ENCODE measurements around the gene AFMID.
"Not testable (repeated sequence)": the region's sequence is repeated elsewhere in the genome, so short reads cannot be mapped to it uniquely, and the experiment has no call there.

AFMID gene

DNA sequence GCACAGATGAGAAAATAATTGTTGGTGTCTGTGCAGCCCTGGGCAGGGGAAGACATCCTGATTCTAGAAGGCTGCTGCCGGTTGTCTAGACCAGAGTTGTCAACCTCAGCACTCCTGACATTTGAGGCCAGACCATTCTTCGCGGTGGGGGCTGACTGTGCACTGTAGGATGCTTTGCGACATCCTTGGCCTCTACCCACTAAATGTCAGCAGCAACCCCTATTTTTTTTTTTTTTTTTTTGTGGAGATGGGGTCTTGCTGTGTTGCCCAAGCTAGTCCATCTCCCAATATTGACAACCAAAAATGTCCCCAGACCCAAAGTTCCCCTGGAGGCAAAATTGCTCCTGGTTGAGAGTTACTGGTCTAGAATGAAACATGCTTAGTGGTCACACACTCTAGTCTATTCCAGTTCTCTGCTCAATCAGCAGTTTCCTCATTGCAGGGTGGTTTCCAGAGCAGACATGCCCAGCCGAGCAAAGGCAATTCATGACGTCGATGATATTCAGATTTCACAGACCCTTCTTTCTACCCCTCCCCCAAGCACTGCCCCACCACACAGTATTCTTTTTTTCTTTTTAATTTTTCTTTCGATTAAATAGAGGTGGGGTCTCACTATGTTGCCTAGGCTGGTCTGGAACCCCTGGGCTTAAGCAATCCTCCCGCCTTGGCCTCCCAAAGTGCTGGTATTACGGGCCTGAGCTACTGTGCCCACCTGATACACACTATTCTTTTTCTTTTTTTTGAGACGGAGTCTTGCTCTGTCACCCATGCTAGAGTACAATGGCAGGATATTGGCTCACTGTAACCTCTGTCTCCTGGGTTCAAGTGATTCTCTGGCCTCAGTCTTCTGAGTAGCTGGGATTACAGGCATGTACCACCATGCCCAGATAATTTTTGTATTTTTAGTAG is 32.0 kb upstream of the AFMID start:
- no peak for DNase-seq (ENCODE audit: low read depth in 2 of 2)

GRCh38 chr17:78159575-78160158 is 27.5 kb upstream of the AFMID start:
- DNase-seq (ENCODE audit: low read depth in 2 of 2), result no peak

DNA sequence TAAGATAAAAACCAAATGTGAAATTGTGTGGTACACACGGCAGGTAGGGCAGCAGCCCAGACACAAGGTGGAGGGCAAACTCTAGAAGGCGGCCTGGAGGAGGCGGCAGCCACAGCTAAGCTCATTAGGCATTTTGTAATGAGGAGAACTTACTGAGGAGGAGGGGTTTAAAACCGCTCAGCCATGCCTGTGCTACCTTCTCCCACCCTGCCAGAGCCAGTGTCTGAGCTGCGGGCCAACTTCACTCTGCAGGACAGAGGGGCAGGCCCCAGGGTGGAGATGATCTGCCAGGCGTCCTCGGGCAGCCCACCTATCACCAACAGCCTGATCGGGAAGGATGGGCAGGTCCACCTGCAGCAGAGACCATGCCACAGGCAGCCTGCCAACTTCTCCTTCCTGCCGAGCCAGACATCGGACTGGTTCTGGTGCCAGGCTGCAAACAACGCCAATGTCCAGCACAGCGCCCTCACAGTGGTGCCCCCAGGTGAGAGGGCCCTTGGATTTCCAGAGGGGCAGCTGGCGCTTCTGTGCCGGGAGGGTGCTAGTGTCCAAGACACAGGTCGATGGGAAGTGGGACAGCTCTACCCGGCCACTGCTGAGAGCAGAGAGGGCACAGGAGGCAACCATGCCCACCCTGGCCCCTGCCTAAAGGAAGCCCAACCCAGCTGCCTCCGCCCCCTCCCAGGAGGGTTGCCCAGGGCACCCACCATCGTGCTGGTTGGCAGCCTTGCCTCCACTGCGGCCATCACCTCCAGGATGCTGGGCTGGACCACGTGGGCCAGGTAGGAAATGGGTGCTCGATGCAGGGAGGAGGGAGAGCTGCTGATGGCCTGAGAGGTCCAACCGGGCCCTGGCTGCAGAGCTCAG is 23.0 kb upstream of the AFMID start:
- DNase-seq (ENCODE audit: low read depth in 2 of 2), result no peak

GRCh38 chr17:78164748-78165607 is 22.2 kb upstream of the AFMID start:
- DNase-seq (ENCODE audit: low read depth in 2 of 2), result no peak

DNA sequence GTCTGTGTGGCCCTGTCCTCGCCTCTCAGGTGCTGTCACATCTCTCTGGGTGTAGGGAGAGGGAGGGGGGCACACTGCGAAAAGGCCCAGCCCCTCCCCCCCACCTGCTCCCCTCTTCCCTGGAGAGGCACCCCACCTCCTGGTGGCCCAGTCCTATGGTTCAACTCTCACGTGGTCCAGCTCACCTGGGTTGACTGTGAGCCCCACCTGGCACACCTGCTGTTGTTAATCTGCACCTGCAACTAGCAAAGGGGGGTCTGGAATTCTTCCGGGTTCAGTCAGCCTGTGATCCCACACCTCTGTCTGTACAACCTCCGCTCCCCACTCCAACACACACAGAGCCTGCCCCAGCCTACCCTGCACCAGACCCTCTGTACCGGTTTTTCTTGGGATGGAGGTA is 20.7 kb upstream of the AFMID start:
- DNase-seq (ENCODE audit: low read depth in 2 of 2), result no peak

- peak; percentile 70 to 75 for DNase-seq (ENCODE audit: low read depth in 2 of 2)
These were observed 18.8 kb upstream of the AFMID start, which contains the start of gene SYNGR2 for GRCh38 chr17:78168242-78168902. SYNGR2 (plus strand) TSS chr17:78168581; CDS start chr17:78168617, 36 bp downstream.

GRCh38 chr17:78168903-78169793 is 18.0 kb upstream of the AFMID start:
- DNase-seq (ENCODE audit: low read depth in 2 of 2), result peak; percentile 20 to 43

GRCh38 chr17:78170692-78171590 is 16.2 kb upstream of the AFMID start:
- DNase-seq (ENCODE audit: low read depth in 2 of 2), result no peak

DNA sequence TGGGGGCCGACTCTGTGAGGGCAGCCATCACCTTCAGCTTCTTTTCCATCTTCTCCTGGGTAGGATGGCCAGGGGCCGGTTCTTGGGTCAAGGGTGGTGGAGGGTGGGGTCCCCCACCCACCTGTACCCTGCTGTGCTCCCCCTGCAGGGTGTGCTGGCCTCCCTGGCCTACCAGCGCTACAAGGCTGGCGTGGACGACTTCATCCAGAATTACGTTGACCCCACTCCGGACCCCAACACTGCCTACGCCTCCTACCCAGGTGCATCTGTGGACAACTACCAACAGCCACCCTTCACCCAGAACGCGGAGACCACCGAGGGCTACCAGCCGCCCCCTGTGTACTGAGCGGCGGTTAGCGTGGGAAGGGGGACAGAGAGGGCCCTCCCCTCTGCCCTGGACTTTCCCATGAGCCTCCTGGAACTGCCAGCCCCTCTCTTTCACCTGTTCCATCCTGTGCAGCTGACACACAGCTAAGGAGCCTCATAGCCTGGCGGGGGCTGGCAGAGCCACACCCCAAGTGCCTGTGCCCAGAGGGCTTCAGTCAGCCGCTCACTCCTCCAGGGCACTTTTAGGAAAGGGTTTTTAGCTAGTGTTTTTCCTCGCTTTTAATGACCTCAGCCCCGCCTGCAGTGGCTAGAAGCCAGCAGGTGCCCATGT is 15.4 kb upstream of the AFMID start:
- DNase-seq (ENCODE audit: low read depth in 2 of 2), result not testable (repeated sequence)

- DNase-seq (ENCODE audit: low read depth in 2 of 2), result no peak
These were observed 14.7 kb upstream of the AFMID start for GRCh38 chr17:78172249-78173051.

GRCh38 chr17:78173097-78173715 is 14.0 kb upstream of the AFMID start:
- no peak for DNase-seq (ENCODE audit: low read depth in 2 of 2)

GRCh38 chr17:78174346-78174869 is 12.8 kb upstream of the AFMID start:
- DNase-seq (ENCODE audit: low read depth in 2 of 2), result no peak

DNA sequence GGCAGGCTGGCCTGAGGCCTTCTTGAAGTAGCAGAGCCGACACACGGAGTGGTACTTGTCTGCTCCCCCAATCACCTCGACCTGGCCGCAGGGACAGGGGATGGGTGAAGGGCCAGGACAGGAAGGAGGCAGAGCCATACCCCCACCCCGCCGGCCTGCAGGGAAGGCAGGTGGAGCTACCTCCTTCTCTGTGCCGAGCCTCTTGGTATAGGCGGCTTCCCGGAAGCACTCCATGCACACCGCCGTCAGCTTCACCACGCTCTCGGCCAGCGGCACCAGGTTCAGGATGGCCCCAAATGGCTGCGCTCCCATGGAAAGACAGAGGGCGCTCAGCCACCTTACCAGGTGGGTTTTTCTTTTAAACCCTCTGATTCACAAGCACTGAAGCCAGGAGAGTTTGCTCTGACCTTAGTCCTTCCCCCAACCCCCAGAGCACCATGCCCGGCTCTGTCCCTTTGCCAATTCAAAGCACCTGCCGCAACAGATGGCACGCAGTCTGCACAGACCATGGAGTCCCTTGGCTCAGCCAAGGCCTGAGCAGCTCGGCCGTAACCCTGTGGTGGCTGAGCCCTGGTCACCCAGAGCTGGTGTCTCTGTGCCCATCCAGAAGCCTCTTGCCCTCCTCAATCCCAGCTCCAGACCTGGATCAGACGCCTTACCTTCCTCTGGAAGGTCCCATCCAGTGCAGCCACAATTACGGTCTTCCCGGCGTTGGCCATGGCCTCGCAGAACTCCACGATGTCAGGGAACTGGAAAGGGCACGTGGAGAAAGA is 12.1 kb upstream of the AFMID start:
- no peak for DNase-seq (ENCODE audit: low read depth in 2 of 2)

- DNase-seq (ENCODE audit: low read depth in 2 of 2), result no peak
These were observed 11.6 kb upstream of the AFMID start for GRCh38 chr17:78175643-78175981.

DNA sequence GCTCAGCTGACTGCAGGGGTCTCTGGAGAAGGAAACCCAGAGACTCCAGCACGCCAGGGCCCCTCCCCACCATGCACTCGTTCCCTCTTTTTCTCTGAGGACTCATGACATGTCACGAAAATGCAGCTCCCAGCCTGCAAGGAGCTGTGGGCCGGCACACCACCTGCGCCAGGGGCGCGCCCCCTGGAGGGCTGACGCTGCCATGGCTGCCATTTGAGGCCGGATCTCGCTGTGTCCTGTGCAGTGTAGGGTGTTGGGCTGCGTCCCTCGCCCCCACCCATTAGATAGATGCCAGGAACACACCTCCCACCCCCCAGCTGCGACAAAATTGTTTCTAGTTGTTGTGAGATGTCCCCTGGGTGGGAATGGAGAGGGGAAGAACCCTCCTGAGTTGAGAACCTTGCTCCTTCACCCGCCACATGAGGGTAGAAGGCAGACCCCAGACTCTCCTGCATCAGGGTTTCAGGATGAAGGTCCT is 10.6 kb upstream of the AFMID start:
- peak; percentile 60 to 72 for DNase-seq (ENCODE audit: low read depth in 2 of 2)

DNA sequence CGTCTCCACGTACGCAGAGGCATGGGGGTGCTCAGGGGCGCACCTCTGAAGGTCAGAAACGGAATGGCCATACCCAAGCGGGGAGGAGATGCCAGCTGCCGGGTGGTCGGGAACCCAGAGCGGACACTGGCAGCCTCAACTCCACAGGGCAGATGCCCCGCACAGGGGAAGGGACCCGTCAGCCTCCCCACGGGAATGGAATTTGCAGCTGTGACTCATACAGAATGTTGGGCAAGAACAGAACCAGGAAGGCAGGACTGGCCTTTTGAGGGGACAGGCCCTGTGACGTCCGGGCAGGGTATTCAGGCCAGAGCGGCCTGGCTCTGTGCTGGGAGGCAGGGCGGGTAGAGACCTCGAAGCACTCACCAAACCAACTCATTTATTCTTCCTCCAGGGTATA is 7.8 kb upstream of the AFMID start:
- DNase-seq (ENCODE audit: low read depth in 2 of 2), result no peak
